H9 (cell line): ENCODE measurements around the gene MRPL44. TPM values are rescaled to one million over a fixed set of nuclear protein-coding genes. Genes with fewer than 3 reads are reported as not detected.
A peak's percentile ranks its signal among the peaks of the same experiment; 100 is the strongest.

Experiments
- DNase-seq: peaks from one replicate; pipeline ENCODE4 v3.0.0-alpha.2; 2017
- H2AFZ ChIP-seq: one replicate; pipeline ENCODE4 v1.6.1; 2013; ENCODE audit warnings: mild to moderate bottlenecking, low read length, control low read depth, moderate library complexity
- H2AK5ac ChIP-seq: 2 replicates; pipeline ENCODE4 v1.6.1; 2013; ENCODE audit warnings: low read length, control low read depth, mixed read lengths; ENCODE audit not compliant: insufficient read length
- H2BK120ac ChIP-seq: one replicate; pipeline ENCODE4 v1.6.1; 2013; ENCODE audit warnings: low read depth, mild to moderate bottlenecking, low read length, control low read depth, inconsistent platforms; ENCODE audit not compliant: poor library complexity, severe bottlenecking
- H2BK12ac ChIP-seq: 2 replicates; pipeline ENCODE4 v1.6.1; 2013; ENCODE audit warnings: low read length, control low read depth, mixed read lengths, low read depth; ENCODE audit not compliant: insufficient read length
- H2BK15ac ChIP-seq: 2 replicates; pipeline ENCODE4 v1.6.1; 2013; ENCODE audit warnings: low read depth, low read length, control low read depth
- H2BK20ac ChIP-seq: one replicate; pipeline ENCODE4 v1.6.1; 2013; ENCODE audit warnings: low read depth, mild to moderate bottlenecking, low read length, control low read depth, inconsistent platforms; ENCODE audit not compliant: poor library complexity, severe bottlenecking
- H2BK5ac ChIP-seq: 2 replicates; pipeline ENCODE4 v1.6.1; 2013; ENCODE audit warnings: low read length, control low read depth, mixed read lengths; ENCODE audit not compliant: insufficient read length
- H3K14ac ChIP-seq: 2 replicates; pipeline ENCODE4 v1.6.1; 2013; ENCODE audit warnings: low read length, control low read depth; ENCODE audit not compliant: insufficient read depth
- H3K18ac ChIP-seq: 2 replicates; pipeline ENCODE4 v1.6.1; 2013; ENCODE audit warnings: low read depth, mild to moderate bottlenecking, mixed read lengths, low read length, control low read depth; ENCODE audit not compliant: insufficient read length
- H3K23ac ChIP-seq: 2 replicates; pipeline ENCODE4 v1.6.1; 2013; ENCODE audit warnings: low read length, control low read depth, mixed read lengths, low read depth; ENCODE audit not compliant: insufficient read length
- H3K23me2 ChIP-seq: 2 replicates; pipeline ENCODE4 v1.6.1; 2013; ENCODE audit warnings: low read depth, mild to moderate bottlenecking, mixed read lengths, low read length, control low read depth; ENCODE audit not compliant: insufficient read length, poor library complexity, severe bottlenecking
- H3K27ac ChIP-seq: 2 replicates; pipeline ENCODE4 v1.5.1; 2013; ENCODE audit warnings: low read length, control low read depth, mixed read lengths, low read depth; ENCODE audit not compliant: insufficient read length
- H3K27me3 ChIP-seq: 2 replicates; pipeline ENCODE4 v1.6.1; 2013; ENCODE audit warnings: low read length, control low read depth, inconsistent platforms; ENCODE audit not compliant: insufficient read depth
- H3K4ac ChIP-seq: 2 replicates; pipeline ENCODE4 v1.6.1; 2013; ENCODE audit warnings: low read depth, mild to moderate bottlenecking, control low read depth, inconsistent platforms, low read length, moderate library complexity
- H3K4me1 ChIP-seq: 2 replicates; pipeline ENCODE4 v1.6.1; 2013; ENCODE audit warnings: low read length, control low read depth, inconsistent platforms; ENCODE audit not compliant: insufficient read depth
- H3K4me2 ChIP-seq: 2 replicates; pipeline ENCODE4 v1.6.1; 2013; ENCODE audit warnings: low read length, control low read depth, mixed read lengths; ENCODE audit not compliant: insufficient read length, insufficient read depth
- H3K56ac ChIP-seq: 2 replicates; pipeline ENCODE4 v1.6.1; 2013; ENCODE audit warnings: low read depth, mild to moderate bottlenecking, mixed read lengths, low read length, control low read depth; ENCODE audit not compliant: insufficient read length
- H3K79me1 ChIP-seq: 2 replicates; pipeline ENCODE4 v1.6.1; 2013; ENCODE audit warnings: low read depth, mild to moderate bottlenecking, moderate library complexity, low read length, control low read depth, inconsistent platforms; ENCODE audit not compliant: insufficient read depth, poor library complexity, severe bottlenecking
- H3K79me2 ChIP-seq: 2 replicates; pipeline ENCODE4 v1.6.1; 2013; ENCODE audit warnings: low read length, control low read depth, inconsistent platforms; ENCODE audit not compliant: insufficient read depth
- H3K9ac ChIP-seq: 2 replicates; pipeline ENCODE4 v1.6.1; 2013; ENCODE audit warnings: low read length, control low read depth, mixed read lengths; ENCODE audit not compliant: insufficient read length; ENCODE audit errors: extremely low read depth
- H3K9me3 ChIP-seq: one replicate; pipeline ENCODE4 v1.6.1; 2013; ENCODE audit warnings: low read depth, low read length, inconsistent platforms; ENCODE audit not compliant: control insufficient read depth
- H3T11ph ChIP-seq: one replicate; pipeline ENCODE4 v1.6.1; 2013; ENCODE audit warnings: mild to moderate bottlenecking, low read length, control low read depth, inconsistent platforms
- H4K20me1 ChIP-seq: one replicate; pipeline ENCODE4 v1.6.1; 2013; ENCODE audit not compliant: control insufficient read depth, insufficient read length, insufficient read depth
- H4K5ac ChIP-seq: 2 replicates; pipeline ENCODE4 v1.6.1; 2013; ENCODE audit warnings: low read depth, mild to moderate bottlenecking, mixed read lengths, low read length, control low read depth; ENCODE audit not compliant: insufficient read length
- H4K8ac ChIP-seq: replicated peaks from 2 replicates; pipeline ENCODE4 v1.6.1; 2013; ENCODE audit warnings: low read length, control low read depth, mixed read lengths, low read depth; ENCODE audit not compliant: insufficient read length
- H4K91ac ChIP-seq: 2 replicates; pipeline ENCODE4 v1.6.1; 2013; ENCODE audit warnings: low read depth, mild to moderate bottlenecking, moderate library complexity, mixed read lengths, low read length, control low read depth; ENCODE audit not compliant: insufficient read length
- H3K27ac Mint-ChIP-seq, 3 experiments: 2 replicates in 2 of 3; 3 replicates in 1 of 3; pipeline ENCODE4 v1.8.0; 2020 to 2021; ENCODE audit warnings: mixed read lengths in 3 of 3, mild to moderate bottlenecking in 1 of 3, moderate library complexity in 1 of 3
- H3K27me3 Mint-ChIP-seq: 2 replicates; pipeline ENCODE4 v1.8.0; 2021; ENCODE audit warnings: low read depth, mild to moderate bottlenecking, moderate library complexity, mixed read lengths
- H3K36me3 Mint-ChIP-seq, 3 experiments: 2 replicates in 2 of 3; 3 replicates in 1 of 3; pipeline ENCODE4 v1.8.0; 2020 to 2021; ENCODE audit warnings: low read depth in 3 of 3, mixed read lengths in 3 of 3; ENCODE audit not compliant: insufficient read depth in 1 of 3
- H3K4me1 Mint-ChIP-seq, 2 experiments: 2 replicates each; pipeline ENCODE4 v1.8.0; 2020; ENCODE audit warnings: mixed read lengths in 2 of 2
- H3K4me3 Mint-ChIP-seq, 2 experiments: 2 replicates in 1 of 2; 3 replicates in 1 of 2; pipeline ENCODE4 v1.8.0; 2020 to 2021; ENCODE audit warnings: mild to moderate bottlenecking in 2 of 2, mixed read lengths in 2 of 2, moderate library complexity in 1 of 2
- H3K9me3 Mint-ChIP-seq, 2 experiments: 2 replicates in 1 of 2; 3 replicates in 1 of 2; pipeline ENCODE4 v1.8.0; 2020; ENCODE audit warnings: mild to moderate bottlenecking in 2 of 2, mixed read lengths in 2 of 2, moderate library complexity in 1 of 2
- CTCF ChIP-seq: fragments of 200-600 bp; sonication (generic); conservative IDR thresholded peaks from 3 replicates; pipeline ENCODE4 v1.8.0; 2021; ENCODE audit warnings: antibody characterized with exemption, mild to moderate bottlenecking
- WGBS: extraction: QIAGEN DNeasy Blood & Tissue Kit; methylation state at CpG from one replicate; pipeline ENCODE4 v1.1.7; 2013; ENCODE audit warnings: missing lambda C conversion rate, low lambda C conversion rate, mixed read lengths; ENCODE audit not compliant: insufficient read length; ENCODE audit errors: extremely low coverage; 5-methylcytosine and 5-hydroxymethylcytosine counted together
- total RNA-seq: library from RNA; stranded (reverse); gene quantifications from 2 replicates; pipeline ENCODE4 v1.2.1, GENCODE V29; 2021

Gene MRPL44
- total RNA-seq, 1 experiment from 2014 or later, result 46.1 TPM

- H3K18ac ChIP-seq, result no peak overlapping the region
- H3K27ac ChIP-seq, result no peak overlapping the region
- H3K9ac ChIP-seq, result no peak overlapping the region
- Mint-ChIP-seq H3K36me3 (peaks cover 0 to 4% (median under 1%) of the 10 kb centered on the region in 3 experiments; a peak in 3 of 7 replicates), H3K4me3 (no peak overlapping the region), H3K27me3 (peaks cover 3% of the 10 kb centered on the region), H3K4me1 (peaks cover 38 to 48% of the 10 kb centered on the region in 2 experiments), H3K9me3 (no peaks in the 10 kb centered on the region), H3K27ac (peak overlapping the region in 1 of 3 experiments; percentile 59; a peak in 1 of 7 replicates)
- no peak overlapping the region for H2BK12ac ChIP-seq
- no peak overlapping the region for H4K8ac ChIP-seq
- no peak overlapping the region for H2BK120ac ChIP-seq
- H3K4ac ChIP-seq, result no peak overlapping the region
- H4K91ac ChIP-seq, result no peak overlapping the region
- TF ChIP-seq CTCF, result no peak
- no peak overlapping the region for H3K23ac ChIP-seq
- peaks cover 7% of the 10 kb centered on the region for H3K4me1 ChIP-seq
- H3T11ph ChIP-seq, result no peak overlapping the region
- no peak overlapping the region for H4K5ac ChIP-seq
- no peak overlapping the region for H2AK5ac ChIP-seq
- no peak overlapping the region for H3K4me2 ChIP-seq
- H2BK20ac ChIP-seq, result no peak overlapping the region
- no peak overlapping the region for H3K14ac ChIP-seq
- no peak overlapping the region for H2BK15ac ChIP-seq
- no peak overlapping the region for H2BK5ac ChIP-seq
- DNase-seq, result no peak
- no peaks in the 10 kb centered on the region for H3K9me3 ChIP-seq
- no peaks in the 10 kb centered on the region for H3K23me2 ChIP-seq
- H3K27me3 ChIP-seq, result no peaks in the 10 kb centered on the region
- H3K79me2 ChIP-seq, result peaks cover 12% of the 10 kb centered on the region; the same call in 1 of the 2 replicates
- no peak overlapping the region for H3K56ac ChIP-seq
- no peaks in the 10 kb centered on the region for H4K20me1 ChIP-seq
- WGBS, result no CpG with 5 or more reads among the region's 3 CpGs
- H3K79me1 ChIP-seq, result no peaks in the 10 kb centered on the region
- H2AFZ ChIP-seq, result no peak overlapping the region
These were observed 2.9 kb upstream of the MRPL44 start for GRCh38 chr2:223954401-223954800.
